ENCODE measurements around the gene TENT5C.

DNA sequence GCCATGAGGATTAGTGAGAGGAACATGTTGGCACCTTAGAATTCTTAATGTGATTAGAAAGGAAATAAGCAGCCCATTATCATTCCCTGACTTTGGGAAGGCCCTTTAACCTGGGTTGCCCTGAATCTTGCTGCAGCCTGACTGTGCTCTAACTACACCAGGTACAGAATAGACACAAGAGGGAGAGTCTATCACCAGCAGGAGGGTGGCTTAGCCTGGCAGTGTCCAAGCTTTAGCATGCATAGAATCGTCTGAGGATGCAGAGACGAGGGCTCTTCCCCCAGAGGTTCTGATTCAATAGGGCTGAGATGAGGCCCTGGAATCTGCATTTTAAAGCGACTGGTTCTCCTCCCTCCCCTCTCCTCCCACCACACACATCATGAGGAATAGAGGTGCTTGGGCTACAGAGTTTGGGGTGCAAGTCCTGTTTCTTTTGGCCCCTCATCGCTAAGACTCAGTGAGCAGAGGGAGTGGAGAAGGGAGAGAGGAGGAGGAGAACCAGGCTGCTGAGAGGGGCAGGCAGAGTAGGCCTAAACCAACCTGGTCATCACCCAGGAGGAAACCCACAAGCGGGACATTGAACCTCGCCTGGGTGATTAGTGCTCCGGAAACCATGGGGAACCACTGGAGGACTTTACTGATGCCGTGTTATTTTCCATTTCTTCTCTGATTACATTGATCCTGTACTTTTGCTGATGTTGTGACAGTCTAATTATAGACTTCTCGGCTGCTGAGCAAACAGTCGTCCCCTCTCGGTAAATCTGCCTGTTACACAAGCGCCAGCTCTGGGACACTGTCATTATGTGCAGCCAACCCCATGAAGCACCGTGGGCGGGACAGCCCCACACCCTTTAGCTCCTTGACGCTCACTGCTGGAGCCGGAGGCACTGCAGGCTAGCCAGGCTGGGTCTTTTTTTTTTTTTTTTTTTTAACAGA lies 6.3 kb upstream of the TENT5C start:
- TF ChIP-seq CTCF (conservative IDR thresholded peaks at IDR 0.05 in 1 of 2, IDR thresholded peaks at IDR 0.05 in 1 of 2; ENCODE audit: extremely low read depth in 1 of 2, insufficient read depth in 1 of 2, low read depth in 1 of 2, low read length in 2 of 2) (no peak), EZH2 (IDR thresholded peaks at IDR 0.05; ENCODE audit: borderline replicate concordance, low read length) (no peak)

Measured in mammary epithelial cell (primary cell).